ENCODE data around the gene CETN1.

DNA sequence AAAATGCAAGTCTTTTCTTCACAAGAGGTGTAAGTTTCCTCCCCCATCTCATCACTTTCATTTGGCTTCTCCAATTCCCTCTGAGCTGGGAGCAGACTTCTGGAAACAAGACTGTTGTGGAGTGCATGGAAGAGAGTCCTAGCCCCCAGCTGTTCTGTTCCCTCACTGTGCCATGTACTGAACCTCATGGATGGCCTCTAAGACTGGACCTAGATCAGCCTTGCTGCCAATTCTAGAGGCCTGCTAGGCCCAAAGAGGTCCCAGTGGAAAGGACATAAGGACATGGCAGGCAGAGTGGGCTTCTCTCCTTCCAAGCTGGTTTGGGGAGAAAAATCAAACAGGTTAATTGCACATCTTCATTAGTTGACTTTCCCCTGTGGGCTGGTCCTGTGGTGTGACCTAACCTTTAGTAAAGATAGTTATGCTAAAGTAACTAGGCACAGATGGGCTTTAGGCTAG, 7.3 kb upstream of the CETN1 start:
- TF ChIP-seq CTCF (IDR thresholded peaks at IDR 0.05) (no peak), POLR2AphosphoS5 (IDR thresholded peaks at IDR 0.05) (no peak)

Measured in breast epithelium (tissue), 3 donors.